Activated naive CD8-positive, alpha-beta T cell treated with anti-CD3 and anti-CD28 coated beads, Interleukin-2, amount 50 U/mL, for 24 hours (primary cell): ENCODE results near the gene ATP4A.

ENCODE experiments used
- ATAC-seq: fragments of 150-1000 bp; cut with Tn5 transposase; one replicate; pipeline ENCODE4 v1.10.0; 2021
- DNase-seq: peaks from one replicate; pipeline ENCODE4 v3.0.0; 2021
- H3K27ac Mint-ChIP-seq: one replicate; pipeline ENCODE4 v1.8.0; 2021; ENCODE audit warnings: mild to moderate bottlenecking, mixed read lengths
- H3K27me3 Mint-ChIP-seq: one replicate; pipeline ENCODE4 v1.8.0; 2021; ENCODE audit warnings: mixed read lengths
- H3K36me3 Mint-ChIP-seq: one replicate; pipeline ENCODE4 v1.8.0; 2021; ENCODE audit warnings: low read depth, mixed read lengths
- H3K4me1 Mint-ChIP-seq: one replicate; pipeline ENCODE4 v1.8.0; 2021; ENCODE audit warnings: mixed read lengths
- H3K4me3 Mint-ChIP-seq: one replicate; pipeline ENCODE4 v1.8.0; 2021; ENCODE audit warnings: mild to moderate bottlenecking, moderate library complexity, mixed read lengths
- H3K9me3 Mint-ChIP-seq: one replicate; pipeline ENCODE4 v1.8.0; 2021; ENCODE audit warnings: mixed read lengths

ATP4A gene

GRCh38 chr19:35585848-35586247 is 22.4 kb upstream of the ATP4A start, which contains the start of gene PMIS2:
Gene PMIS2, plus strand, starts transcription at chr19:35586173. Its CDS starts 87 bp downstream, at chr19:35586260.
- ATAC-seq = no peak
- Mint-ChIP-seq H3K4me3 (no peak within 1 kb of the TSS), H3K27me3 (peaks cover 28% of the 10 kb centered on the region), H3K36me3 (no peaks in the 10 kb centered on the region), H3K27ac (no peak within 1 kb of the TSS), H3K9me3 (no peaks in the 10 kb centered on the region), H3K4me1 (no peaks in the 10 kb centered on the region)
- DNase-seq = peak; percentile 28

DNA sequence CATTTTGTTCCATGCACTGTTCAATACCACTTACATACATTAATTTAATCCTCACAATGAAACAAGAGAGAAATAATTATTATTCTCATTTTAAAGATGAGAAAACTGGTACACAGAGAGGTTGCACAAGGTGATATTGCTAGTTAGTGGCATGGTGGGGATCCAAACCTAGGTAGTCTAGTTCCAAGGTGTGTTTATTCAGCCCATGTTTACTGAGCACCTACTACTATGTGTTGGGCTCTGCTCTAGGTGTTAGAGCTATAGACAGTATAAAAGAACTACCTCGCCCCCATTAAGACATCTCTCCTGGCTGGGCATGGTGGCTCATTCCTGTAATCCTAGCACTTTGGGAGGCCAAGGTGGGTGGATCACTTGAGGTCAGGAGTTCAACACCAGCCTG is 19.3 kb upstream of the ATP4A start:
- no peaks in the 10 kb centered on the region for H3K4me1 Mint-ChIP-seq
- H3K36me3 Mint-ChIP-seq = no peaks in the 10 kb centered on the region
- H3K9me3 Mint-ChIP-seq = peaks cover 2% of the 10 kb centered on the region

GRCh38 chr19:35578707-35579106 is 15.2 kb upstream of the ATP4A start:
- H3K27ac Mint-ChIP-seq = no peak overlapping the region
- no peak for DNase-seq
- H3K4me1 Mint-ChIP-seq = no peaks in the 10 kb centered on the region
- peaks cover 23% of the 10 kb centered on the region for H3K9me3 Mint-ChIP-seq
- no peak for ATAC-seq
- H3K27me3 Mint-ChIP-seq = peaks cover 16% of the 10 kb centered on the region
- H3K36me3 Mint-ChIP-seq = peaks cover 5% of the 10 kb centered on the region
- no peak overlapping the region for H3K4me3 Mint-ChIP-seq

More for the DNA sequence above, 19.3 kb upstream of the ATP4A start:
- Mint-ChIP-seq H3K27ac (no peak overlapping the region), H3K27me3 (peaks cover 28% of the 10 kb centered on the region), H3K4me3 (no peak overlapping the region)
- no peak for DNase-seq
- no peak for ATAC-seq

- peaks cover 5% of the 10 kb centered on the region for H3K36me3 Mint-ChIP-seq
- H3K4me1 Mint-ChIP-seq = no peaks in the 10 kb centered on the region
- peaks cover 23% of the 10 kb centered on the region for H3K9me3 Mint-ChIP-seq
- DNase-seq = no peak
- H3K27ac Mint-ChIP-seq = no peak overlapping the region
- peaks cover 12% of the 10 kb centered on the region for H3K27me3 Mint-ChIP-seq
- no peak for ATAC-seq
- H3K4me3 Mint-ChIP-seq = no peak overlapping the region
Measured at GRCh38 chr19:35577918-35578317, 14.5 kb upstream of the ATP4A start.

DNA sequence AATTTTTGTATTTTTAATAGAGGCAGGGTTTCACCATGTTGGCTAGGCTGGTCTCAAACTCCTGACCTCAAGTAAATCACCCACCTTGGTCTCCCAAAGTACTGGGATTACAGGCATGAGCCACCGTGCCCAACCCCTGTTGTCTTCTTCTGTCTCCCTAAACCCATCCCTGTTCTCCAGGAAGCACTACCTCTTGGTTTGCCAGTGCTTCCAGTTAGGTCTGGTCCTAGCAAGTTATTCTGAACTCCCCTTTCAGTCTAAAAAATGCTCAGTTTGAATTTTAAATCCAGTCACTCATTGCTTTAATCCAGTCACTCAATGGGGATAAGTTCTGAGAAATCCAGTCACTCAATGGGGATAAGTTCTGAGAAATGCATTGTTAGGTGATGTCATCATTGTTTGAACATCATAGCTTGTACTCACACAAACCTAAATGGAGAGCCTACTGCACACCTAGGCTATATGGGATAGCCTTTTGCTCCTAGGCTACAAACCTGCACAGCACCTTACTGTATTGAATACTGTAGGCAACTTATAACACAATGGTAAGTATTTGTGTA is 8.0 kb upstream of the ATP4A start:
- Mint-ChIP-seq H3K27me3 (peaks cover 22% of the 10 kb centered on the region), H3K4me3 (no peak overlapping the region), H3K4me1 (no peaks in the 10 kb centered on the region), H3K27ac (no peak overlapping the region), H3K9me3 (peaks cover 14% of the 10 kb centered on the region), H3K36me3 (no peaks in the 10 kb centered on the region)
- DNase-seq (no peak), ATAC-seq (no peak)

GRCh38 chr19:35569281-35569781 is 5.9 kb upstream of the ATP4A start:
- no peak for DNase-seq
- Mint-ChIP-seq H3K27me3 (peaks cover 21% of the 10 kb centered on the region), H3K4me1 (no peaks in the 10 kb centered on the region), H3K27ac (no peak overlapping the region), H3K36me3 (no peaks in the 10 kb centered on the region), H3K9me3 (no peaks in the 10 kb centered on the region), H3K4me3 (no peak overlapping the region)
- no peak for ATAC-seq

- Mint-ChIP-seq H3K4me3 (no peak overlapping the region), H3K36me3 (no peaks in the 10 kb centered on the region), H3K27ac (no peak overlapping the region), H3K9me3 (no peaks in the 10 kb centered on the region), H3K27me3 (peaks cover 29% of the 10 kb centered on the region), H3K4me1 (no peaks in the 10 kb centered on the region)
- ATAC-seq (no peak), DNase-seq (no peak)
Measured at GRCh38 chr19:35566738-35567137, 3.3 kb upstream of the ATP4A start.

GRCh38 chr19:35565016-35565856 is 1.8 kb upstream of the ATP4A start:
- Mint-ChIP-seq H3K4me3 (no peak overlapping the region), H3K27ac (no peak overlapping the region), H3K27me3 (peaks cover 33% of the 10 kb centered on the region), H3K9me3 (no peaks in the 10 kb centered on the region), H3K4me1 (no peaks in the 10 kb centered on the region), H3K36me3 (no peaks in the 10 kb centered on the region)
- ATAC-seq = no peak
- DNase-seq = no peak

- H3K9me3 Mint-ChIP-seq = no peaks in the 10 kb centered on the region
- H3K4me3 Mint-ChIP-seq = no peak overlapping the region
- ATAC-seq = no peak
- DNase-seq = no peak
- H3K27me3 Mint-ChIP-seq = peaks cover 45% of the 10 kb centered on the region
- no peak overlapping the region for H3K27ac Mint-ChIP-seq
- no peaks in the 10 kb centered on the region for H3K36me3 Mint-ChIP-seq
- peaks cover 5% of the 10 kb centered on the region for H3K4me1 Mint-ChIP-seq
Measured at GRCh38 chr19:35562776-35563175, 682 bp downstream of the ATP4A start.

DNA sequence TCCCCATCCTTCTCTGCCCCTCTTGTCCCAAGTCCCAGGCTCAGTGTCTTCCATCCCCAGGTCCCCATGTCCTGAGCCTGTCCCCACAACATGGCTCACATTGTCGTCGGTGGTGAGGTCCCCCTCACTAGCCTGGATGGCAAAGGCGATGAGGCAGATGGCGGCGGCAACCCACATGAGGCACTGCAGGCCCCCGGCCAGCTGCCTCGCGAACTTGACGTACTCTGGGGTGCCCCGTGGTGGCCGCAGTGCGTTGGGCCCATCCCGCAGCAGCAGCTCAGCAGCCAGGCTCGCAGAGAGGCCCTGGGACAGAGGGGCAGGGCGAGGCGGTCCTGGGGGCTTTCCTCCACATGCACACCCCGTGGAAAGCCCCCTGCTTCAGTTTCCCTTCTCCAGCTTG is 1.1 kb downstream of the ATP4A start:
- ATAC-seq (no peak), DNase-seq (no peak)
- Mint-ChIP-seq H3K36me3 (no peaks in the 10 kb centered on the region), H3K4me3 (no peak overlapping the region), H3K27me3 (peaks cover 46% of the 10 kb centered on the region), H3K27ac (no peak overlapping the region), H3K9me3 (no peaks in the 10 kb centered on the region), H3K4me1 (peaks cover 5% of the 10 kb centered on the region)

- Mint-ChIP-seq H3K9me3 (no peaks in the 10 kb centered on the region), H3K36me3 (no peaks in the 10 kb centered on the region), H3K4me1 (peaks cover 5% of the 10 kb centered on the region), H3K27ac (no peak overlapping the region), H3K4me3 (no peak overlapping the region), H3K27me3 (peaks cover 46% of the 10 kb centered on the region)
- ATAC-seq (no peak), DNase-seq (no peak)
Measured at GRCh38 chr19:35561436-35561835, 2.0 kb downstream of the ATP4A start.

GRCh38 chr19:35560677-35561076 is 2.8 kb downstream of the ATP4A start:
- H3K27ac Mint-ChIP-seq = no peak overlapping the region
- H3K36me3 Mint-ChIP-seq = no peaks in the 10 kb centered on the region
- peaks cover 46% of the 10 kb centered on the region for H3K27me3 Mint-ChIP-seq
- H3K4me1 Mint-ChIP-seq = peaks cover 5% of the 10 kb centered on the region
- no peak for ATAC-seq
- no peaks in the 10 kb centered on the region for H3K9me3 Mint-ChIP-seq
- DNase-seq = no peak
- peak overlapping the region; percentile 3 for H3K4me3 Mint-ChIP-seq

- ATAC-seq (no peak), DNase-seq (no peak)
- H3K4me3 Mint-ChIP-seq = no peak overlapping the region
- no peaks in the 10 kb centered on the region for H3K9me3 Mint-ChIP-seq
- no peak overlapping the region for H3K27ac Mint-ChIP-seq
- H3K27me3 Mint-ChIP-seq = peaks cover 46% of the 10 kb centered on the region
- H3K4me1 Mint-ChIP-seq = peaks cover 5% of the 10 kb centered on the region
- no peaks in the 10 kb centered on the region for H3K36me3 Mint-ChIP-seq
Measured at GRCh38 chr19:35560271-35560670, 3.2 kb downstream of the ATP4A start.

DNA sequence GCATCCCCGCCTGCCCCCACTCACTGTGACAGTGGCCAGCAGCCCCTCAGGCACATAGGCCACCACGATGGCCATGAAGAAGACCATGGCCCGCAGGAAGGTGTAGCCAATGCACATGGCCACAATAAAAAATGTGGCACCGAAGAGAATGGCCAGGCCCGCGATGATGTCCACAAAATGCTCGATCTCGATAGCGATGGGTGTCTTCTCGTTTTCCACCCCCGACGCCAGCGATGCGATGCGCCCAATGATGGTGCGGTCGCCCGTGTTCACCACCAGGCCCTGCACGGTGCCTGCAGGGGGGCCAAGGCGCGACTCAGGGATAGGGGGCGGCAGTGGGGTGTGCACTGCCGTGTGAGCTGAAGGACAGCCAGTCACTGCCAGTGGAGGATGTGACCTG is 3.7 kb downstream of the ATP4A start:
- Mint-ChIP-seq H3K4me1 (peaks cover 5% of the 10 kb centered on the region), H3K27me3 (peaks cover 46% of the 10 kb centered on the region), H3K27ac (no peak overlapping the region), H3K4me3 (no peak overlapping the region), H3K36me3 (no peaks in the 10 kb centered on the region), H3K9me3 (no peaks in the 10 kb centered on the region)
- DNase-seq = no peak
- ATAC-seq = no peak

GRCh38 chr19:35559281-35559659 is 4.2 kb downstream of the ATP4A start:
- H3K27ac Mint-ChIP-seq = no peak overlapping the region
- H3K4me1 Mint-ChIP-seq = peaks cover 5% of the 10 kb centered on the region
- no peaks in the 10 kb centered on the region for H3K9me3 Mint-ChIP-seq
- H3K27me3 Mint-ChIP-seq = peaks cover 46% of the 10 kb centered on the region
- DNase-seq = no peak
- no peak for ATAC-seq
- no peaks in the 10 kb centered on the region for H3K36me3 Mint-ChIP-seq
- H3K4me3 Mint-ChIP-seq = no peak overlapping the region
